ENCODE measurements around the gene ANTXR1.

GRCh38 chr2:69011611-69012157 is 1.3 kb upstream of the ANTXR1 start:
- TF ChIP-seq ZBTB43 (CRISPR knock-in tag; IDR thresholded peaks at IDR 0.05) = no peak
- no peak for TF ChIP-seq ILK (tag; IDR thresholded peaks at IDR 0.05; ENCODE audit: borderline replicate concordance, low read depth)
- no peak for TF ChIP-seq KDM1A (IDR thresholded peaks at IDR 0.05)
- no peak for TF ChIP-seq BHLHE40 (IDR thresholded peaks at IDR 0.05; ENCODE audit: low read length)
- no peak for TF ChIP-seq FOXP1 (CRISPR knock-in tag; IDR thresholded peaks at IDR 0.05)
- TF ChIP-seq ZNF609 (CRISPR knock-in tag; IDR thresholded peaks at IDR 0.05; ENCODE audit: borderline replicate concordance) = no peak
- no peak for TF ChIP-seq ZBTB8A (IDR thresholded peaks at IDR 0.05; ENCODE audit: partially characterized antibody)
- TF ChIP-seq NR2F6 (CRISPR knock-in tag; IDR thresholded peaks at IDR 0.05) = no peak
- no peak for TF ChIP-seq ZNF274 (IDR thresholded peaks at IDR 0.05; ENCODE audit: borderline replicate concordance, low read depth, low read length)
- no peak for TF ChIP-seq STAT6 (CRISPR knock-in tag; IDR thresholded peaks at IDR 0.05)
- no peak for TF ChIP-seq TEAD4 (IDR thresholded peaks at IDR 0.05; ENCODE audit: low read length)
- TF ChIP-seq TEAD4 (CRISPR knock-in tag; IDR thresholded peaks at IDR 0.05; ENCODE audit: borderline replicate concordance) = no peak
- TF ChIP-seq POLR2AphosphoS5 (IDR thresholded peaks at IDR 0.05; ENCODE audit: control insufficient read depth, insufficient read depth, low read depth, low read length) = no peak
